H1 (cell line): ENCODE results near the gene RPTOR. TPM values are rescaled to one million over a fixed set of nuclear protein-coding genes. Genes with fewer than 3 reads are reported as not detected.

Experiments used
- CTCF ChIA-PET: fragments of 300-600 bp; sonication (Branson Sonifier 250); formaldehyde crosslinking; loops from one replicate; lab custom pipeline; 2021; ENCODE audit not compliant: partially characterized antibody; lab: Charles Lee
- POLR2A ChIA-PET: fragments of 300-600 bp; sonication (Branson Sonifier 250); formaldehyde crosslinking; loops from one replicate; lab custom pipeline; 2021; ENCODE audit warnings: inconsistent platforms; ENCODE audit not compliant: partially characterized antibody; lab: Charles Lee
- DNase-seq, 2 experiments: peaks; one replicate each; pipeline versions ENCODE4 v3.0.0 to v3.0.0-alpha.2; 2010 to 2022; ENCODE audit warnings: low spot score in 2 of 2, low read depth in 1 of 2, mixed read lengths in 1 of 2
- FAIRE-seq: peaks from 2 replicates; lab custom pipeline; 2011; peaks lifted over from hg19 to GRCh38; lab: Jason Lieb, UNC
- H2AFZ ChIP-seq: 2 replicates; pipeline ENCODE4 v1.8.1; 2012; ENCODE audit warnings: low read length, inconsistent platforms
- H2AK5ac ChIP-seq: 2 replicates; pipeline ENCODE4 v1.6.1; 2013; ENCODE audit warnings: low read depth, low read length
- H2BK120ac ChIP-seq: replicated peaks from 2 replicates; pipeline ENCODE3; 2013; ENCODE audit warnings: low read depth, low read length, inconsistent platforms
- H2BK12ac ChIP-seq: 2 replicates; pipeline ENCODE4 v1.6.1; 2013; ENCODE audit warnings: low read depth, low read length
- H2BK15ac ChIP-seq: 2 replicates; pipeline ENCODE4 v1.6.1; 2013; ENCODE audit warnings: low read length
- H2BK20ac ChIP-seq: 2 replicates; pipeline ENCODE4 v1.6.1; 2013; ENCODE audit warnings: low read length
- H2BK5ac ChIP-seq: 2 replicates; pipeline ENCODE4 v1.6.1; 2013; ENCODE audit warnings: low read depth, low read length
- H3K14ac ChIP-seq: 2 replicates; pipeline ENCODE4 v1.6.1; 2013; ENCODE audit warnings: inconsistent platforms; ENCODE audit not compliant: insufficient read length
- H3K18ac ChIP-seq: 2 replicates; pipeline ENCODE4 v1.6.1; 2013; ENCODE audit warnings: low read length; ENCODE audit errors: extremely low read depth
- H3K23ac ChIP-seq: 2 replicates; pipeline ENCODE4 v1.6.1; 2013; ENCODE audit warnings: inconsistent platforms; ENCODE audit not compliant: insufficient read length
- H3K23me2 ChIP-seq: 2 replicates; pipeline ENCODE4 v1.6.1; 2013; ENCODE audit warnings: low read depth, low read length
- H3K27ac ChIP-seq: 2 replicates; pipeline ENCODE4 v1.6.1; 2011; ENCODE audit warnings: low read depth, low read length, inconsistent platforms
- H3K27me3 ChIP-seq, 4 experiments: replicated peaks in 1 of 4; 1 replicate in 1 of 4; 2 replicates in 3 of 4; pipeline versions ENCODE4 v1.6.1 to v1.8.1; 2011 to 2013; ENCODE audit warnings: low read length in 3 of 4, mild to moderate bottlenecking in 3 of 4, inconsistent platforms in 2 of 4, mixed read lengths in 2 of 4, moderate library complexity in 1 of 4; ENCODE audit not compliant: control insufficient read depth in 3 of 4, insufficient read depth in 3 of 4; ENCODE audit errors: extremely low read depth in 1 of 4
- H3K36me3 ChIP-seq, 4 experiments: 2 replicates each; pipeline versions ENCODE4 v1.6.1 to v1.8.1; 2011 to 2013; ENCODE audit warnings: mild to moderate bottlenecking in 4 of 4, low read length in 3 of 4, moderate library complexity in 2 of 4, control low read depth in 1 of 4, inconsistent platforms in 1 of 4; ENCODE audit not compliant: insufficient read depth in 4 of 4, control insufficient read depth in 2 of 4
- H3K4ac ChIP-seq: replicated peaks from 2 replicates; pipeline ENCODE3; 2013; ENCODE audit warnings: low read length, low read depth, mixed read lengths, inconsistent platforms; ENCODE audit not compliant: insufficient read length
- H3K4me1 ChIP-seq, 4 experiments: replicated peaks in 1 of 4; 1 replicate in 1 of 4; 2 replicates in 3 of 4; pipeline versions ENCODE4 v1.6.1 to v1.8.1; 2011 to 2013; ENCODE audit warnings: low read length in 3 of 4, inconsistent platforms in 2 of 4, mixed read lengths in 1 of 4; ENCODE audit not compliant: insufficient read depth in 4 of 4, control insufficient read depth in 3 of 4
- H3K4me2 ChIP-seq, 2 experiments: 2 replicates each; pipeline versions ENCODE4 v1.6.1 to v1.8.1; 2011 to 2013; ENCODE audit warnings: low read depth in 2 of 2, low read length in 2 of 2, control low read depth in 1 of 2, inconsistent platforms in 1 of 2, mild to moderate bottlenecking in 1 of 2; ENCODE audit not compliant: insufficient read depth in 1 of 2
- H3K4me3 ChIP-seq, 4 experiments: fragments of 200-600, 300-600 bp in 1 of 4; sonication (generic), shearing (Covaris generic), sonication (Bioruptor Twin) in 1 of 4; 2 replicates each; pipeline versions ENCODE4 v1.5.1 to v1.8.1; 2011 to 2016; ENCODE audit warnings: low read length in 4 of 4, low read depth in 3 of 4, control low read depth in 2 of 4, inconsistent platforms in 2 of 4, mild to moderate bottlenecking in 2 of 4, mixed read lengths in 1 of 4, moderate library complexity in 1 of 4; ENCODE audit not compliant: insufficient read depth in 2 of 4; ENCODE audit errors: extremely low read depth in 1 of 4
- H3K56ac ChIP-seq: replicated peaks from 2 replicates; pipeline ENCODE3; 2013; ENCODE audit warnings: low read depth, mild to moderate bottlenecking, mixed read lengths, low read length, inconsistent platforms; ENCODE audit not compliant: insufficient read length
- H3K79me1 ChIP-seq: 2 replicates; pipeline ENCODE4 v1.6.1; 2013; ENCODE audit warnings: low read depth, low read length, control low read depth
- H3K79me2 ChIP-seq, 2 experiments: 2 replicates each; pipeline versions ENCODE4 v1.6.1 to v1.8.1; 2012 to 2013; ENCODE audit warnings: low read length in 2 of 2, mild to moderate bottlenecking in 2 of 2, inconsistent platforms in 1 of 2; ENCODE audit not compliant: insufficient read depth in 2 of 2, control insufficient read depth in 1 of 2
- H3K9ac ChIP-seq, 4 experiments: replicated peaks in 1 of 4; 1 replicate in 1 of 4; 2 replicates in 3 of 4; pipeline versions ENCODE4 v1.6.1 to v1.8.1; 2011 to 2013; ENCODE audit warnings: low read depth in 3 of 4, low read length in 3 of 4, control low read depth in 2 of 4, mild to moderate bottlenecking in 2 of 4, moderate library complexity in 2 of 4, inconsistent platforms in 1 of 4; ENCODE audit errors: extremely low read depth in 1 of 4
- H3K9me3 ChIP-seq, 2 experiments: 2 replicates each; pipeline versions ENCODE4 v1.6.1 to v1.8.1; 2012 to 2013; ENCODE audit warnings: mild to moderate bottlenecking in 2 of 2, moderate library complexity in 2 of 2, control low read depth in 1 of 2, inconsistent platforms in 1 of 2, low read depth in 1 of 2, low read length in 1 of 2, mixed read lengths in 1 of 2; ENCODE audit not compliant: insufficient read depth in 2 of 2
- H4K20me1 ChIP-seq, 2 experiments: replicated peaks in 1 of 2; 2 replicates each; pipeline versions ENCODE3 to v1.8.1; 2011 to 2013; ENCODE audit warnings: inconsistent platforms in 2 of 2, low read length in 2 of 2, mild to moderate bottlenecking in 1 of 2; ENCODE audit not compliant: insufficient read depth in 2 of 2, control insufficient read depth in 1 of 2
- H4K5ac ChIP-seq: 2 replicates; pipeline ENCODE4 v1.6.1; 2013; ENCODE audit warnings: low read length, low read depth, mixed read lengths, inconsistent platforms; ENCODE audit not compliant: insufficient read length
- H4K8ac ChIP-seq: 2 replicates; pipeline ENCODE4 v1.8.0; 2013; ENCODE audit warnings: mild to moderate bottlenecking, moderate library complexity, low read length, inconsistent platforms; ENCODE audit not compliant: insufficient read depth; ENCODE audit errors: extremely low read depth
- H4K91ac ChIP-seq: replicated peaks from 2 replicates; pipeline ENCODE3; 2013; ENCODE audit warnings: low read length, mixed read lengths, inconsistent platforms; ENCODE audit not compliant: insufficient read length
- CEBPB ChIP-seq: IDR thresholded peaks from 2 replicates; pipeline ENCODE4 v1.6.1; 2012; ENCODE audit warnings: low read depth, low read length
- EGR1 ChIP-seq: IDR thresholded peaks from 2 replicates; pipeline ENCODE4 v1.6.1; 2011; ENCODE audit warnings: low read depth, low read length, borderline replicate concordance
- HDAC6 ChIP-seq: IDR thresholded peaks from one replicate; pipeline ENCODE4 v1.7.1; 2012; ENCODE audit warnings: low read depth, mild to moderate bottlenecking, inconsistent platforms, low read length, moderate library complexity
- RAD21 ChIP-seq, 2 experiments: IDR thresholded peaks in 1 of 2; conservative IDR thresholded peaks in 1 of 2; 2 replicates each; pipeline ENCODE4 v1.6.1; 2011; ENCODE audit warnings: low read depth in 2 of 2, low read length in 2 of 2, improper control_type of control experiment in 1 of 2, inconsistent platforms in 1 of 2, mild to moderate bottlenecking in 1 of 2, moderate library complexity in 1 of 2
- TAF1 ChIP-seq: IDR thresholded peaks from 2 replicates; pipeline ENCODE4 v1.6.1; 2011; ENCODE audit warnings: mild to moderate bottlenecking, low read depth, low read length
- WGBS, 2 experiments: shearing (Covaris generic) in 1 of 2; methylation state at CpG; one replicate each; pipeline versions ENCODE4 v1.1.6 to v1.1.7; 2013 to 2015; ENCODE audit warnings: low lambda C conversion rate in 2 of 2, mixed read lengths in 2 of 2, inconsistent platforms in 1 of 2, low coverage in 1 of 2, missing lambda C conversion rate in 1 of 2; ENCODE audit not compliant: insufficient replicate concordance in 2 of 2, insufficient coverage in 1 of 2, insufficient read length in 1 of 2; ENCODE audit errors: extremely low coverage in 1 of 2, missing lambda C conversion rate in 1 of 2; 5-methylcytosine and 5-hydroxymethylcytosine counted together
- polyA plus RNA-seq, 7 experiments: library from polyadenylated mRNA; depleted of rRNA in 3 of 7; stranded (reverse) in 5 of 7; unstranded in 2 of 7; fragments of >200 nt in 5 of 7; fragments of 200-250 nt in 2 of 7; gene quantifications; 1 replicate in 5 of 7; 2 replicates in 1 of 7; 4 replicates in 1 of 7; pipeline versions ENCODE4 v1.2.1 to v1.2.3, GENCODE V29; 2011 to 2013; ENCODE audit warnings: missing spikeins in 2 of 7, mixed read lengths in 2 of 7
- total RNA-seq: library from RNA; stranded (reverse); fragmentation: NEBNext Ultra II Directional; extraction: Animal tissue kit (Norgen Biotek cat#: 25700); gene quantifications from 2 replicates; pipeline ENCODE4 v1.2.1, GENCODE V29; 2021

RPTOR gene
- total and polyA plus RNA-seq, 2 of the 8 experiments (the other 6 are each of a cell fraction or from before 2014, with no cell fraction given) = 6.9 to 28.7 TPM

- H2BK120ac ChIP-seq = no peak overlapping the region
These were observed 452.0 kb downstream of the RPTOR start for GRCh38 chr17:80996422-80997305.

More at GRCh38 chr17:80996422-80997305, 452.0 kb downstream of the RPTOR start:
- no peak overlapping the region for H3K18ac ChIP-seq
- H2AK5ac ChIP-seq = no peak overlapping the region
- H2BK12ac ChIP-seq = no peak overlapping the region
- H2BK15ac ChIP-seq = no peak overlapping the region
- H3K9me3 ChIP-seq = no peaks in the 10 kb centered on the region
- H4K91ac ChIP-seq = no peak overlapping the region
- no peak for TF ChIP-seq TAF1
- TF ChIP-seq RAD21 (IDR thresholded peaks at IDR 0.05 in 1 of 2, conservative IDR thresholded peaks at IDR 0.05 in 1 of 2; ENCODE audit: low read depth in 2 of 2, low read length in 2 of 2) = no peak
- no peak for TF ChIP-seq EGR1
- TF ChIP-seq HDAC6 = no peak
- no peak for TF ChIP-seq CEBPB
- peaks cover 5% of the 10 kb centered on the region; the same call in 1 of the 2 replicates for H3K23me2 ChIP-seq
- H3K27ac ChIP-seq = no peak overlapping the region
- H3K23ac ChIP-seq = no peak overlapping the region
- DNase-seq (no peak), FAIRE-seq (no peak)
- H3K36me3 ChIP-seq = peaks cover 0 to 8% (median 1%) of the 10 kb centered on the region in 4 experiments; a peak in 3 of 8 replicates
- H3K4me1 ChIP-seq = peaks cover 0 to 2% (median under 1%) of the 10 kb centered on the region in 4 experiments; a peak in 5 of 7 replicates
- H4K8ac ChIP-seq = no peak overlapping the region; the same call in 1 of the 2 replicates
- CTCF ChIA-PET = interaction anchor here (0.7 to 1.3 kb wide), 5 partner anchors 8 to 32 kb away, joined by 3 to 7 read pairs (median 3); no protein-coding TSS in a partner anchor
- H3K9ac ChIP-seq = no peak overlapping the region
- H3K27me3 ChIP-seq = peaks cover 0 to 7% (median 2%) of the 10 kb centered on the region in 4 experiments; a peak in 2 of 7 replicates
- no peak overlapping the region for H3K4ac ChIP-seq
- H4K5ac ChIP-seq = no peak overlapping the region
- no peak overlapping the region for H2AFZ ChIP-seq
- POLR2A ChIA-PET = interaction anchor here (0.8 to 1.2 kb wide), 2 partner anchors 39 to 106 kb away, joined by 3 to 4 read pairs; partner anchors contain the start of gene BAIAP2
- H2BK20ac ChIP-seq = no peak overlapping the region
- no peak overlapping the region for H3K4me3 ChIP-seq
- H2BK5ac ChIP-seq = no peak overlapping the region
- no peak overlapping the region for H3K56ac ChIP-seq
- 93% methylated on average over 25 of the region's 25 CpGs; no CpG with 5 or more reads in 1 of the 2 experiments for WGBS, 2 experiments
- H3K79me2 ChIP-seq = no peaks in the 10 kb centered on the region; a peak in 1 of 4 replicates
- no peak overlapping the region for H3K14ac ChIP-seq
- peaks cover 4% of the 10 kb centered on the region; the same call in 1 of the 2 replicates for H3K79me1 ChIP-seq
- no peak overlapping the region for H3K4me2 ChIP-seq
- peaks cover 0 to 19% of the 10 kb centered on the region in 2 experiments for H4K20me1 ChIP-seq
